ENCODE results near the gene FAM161A.
"Not testable (repeated sequence)": the region's sequence is repeated elsewhere in the genome, so short reads cannot be mapped to it uniquely, and the experiment has no call there.

FAM161A gene

GRCh38 chr2:61851270-61851669, 2.6 kb downstream of the FAM161A start:
- H3K9me3 ChIP-seq (ENCODE audit: severe bottlenecking); H3K27ac ChIP-seq; H3K27me3 ChIP-seq (ENCODE audit: insufficient read depth, low read depth, severe bottlenecking); DNase-seq; H3K4me3 ChIP-seq (ENCODE audit: low read depth, low read length): not testable (repeated sequence)
- peaks cover 14% of the 10 kb centered on the region for H3K36me3 ChIP-seq
- TF ChIP-seq CTCF (IDR thresholded peaks at IDR 0.05; ENCODE audit: low read depth, low read length): 0 out of 2 replicates have a peak, but pooled peaks have one; percentile 5

- no peak for DNase-seq
- no peak for TF ChIP-seq CTCF (IDR thresholded peaks at IDR 0.05; ENCODE audit: low read depth, low read length)
- Histone ChIP-seq H3K27ac (no peak overlapping the region), H3K36me3 (peaks cover 61% of the 10 kb centered on the region), H3K4me3 (ENCODE audit: low read depth, low read length) (no peak overlapping the region), H3K27me3 (ENCODE audit: insufficient read depth, low read depth, severe bottlenecking) (no peaks in the 10 kb centered on the region), H3K9me3 (ENCODE audit: severe bottlenecking) (no peaks in the 10 kb centered on the region)
Measured at GRCh38 chr2:61845320-61845719, 8.5 kb downstream of the FAM161A start.

GRCh38 chr2:61841286-61841685, 12.6 kb downstream of the FAM161A start:
- Histone ChIP-seq H3K36me3 (peaks cover 86% of the 10 kb centered on the region), H3K27ac (no peak overlapping the region), H3K4me3 (ENCODE audit: low read depth, low read length) (no peak overlapping the region), H3K27me3 (ENCODE audit: insufficient read depth, low read depth, severe bottlenecking) (no peaks in the 10 kb centered on the region), H3K9me3 (ENCODE audit: severe bottlenecking) (no peaks in the 10 kb centered on the region)
- no peak for DNase-seq
- TF ChIP-seq CTCF (IDR thresholded peaks at IDR 0.05; ENCODE audit: low read depth, low read length): no peak

GRCh38 chr2:61834893-61835292, 19.0 kb downstream of the FAM161A start:
- no peaks in the 10 kb centered on the region for H3K27me3 ChIP-seq (ENCODE audit: insufficient read depth, low read depth, severe bottlenecking)
- no peak overlapping the region for H3K4me3 ChIP-seq (ENCODE audit: low read depth, low read length)
- H3K27ac ChIP-seq: no peak overlapping the region
- no peaks in the 10 kb centered on the region for H3K9me3 ChIP-seq (ENCODE audit: severe bottlenecking)
- peaks cover 86% of the 10 kb centered on the region for H3K36me3 ChIP-seq
- no peak for TF ChIP-seq CTCF (IDR thresholded peaks at IDR 0.05; ENCODE audit: low read depth, low read length)
- DNase-seq: no peak

- peaks cover 83% of the 10 kb centered on the region for H3K36me3 ChIP-seq
- no peak for TF ChIP-seq CTCF (IDR thresholded peaks at IDR 0.05; ENCODE audit: low read depth, low read length)
- no peak for DNase-seq
Measured at GRCh38 chr2:61833971-61834370, 19.9 kb downstream of the FAM161A start.

GRCh38 chr2:61832183-61832841, 21.5 kb downstream of the FAM161A start:
- DNase-seq: no peak
- H3K27me3 ChIP-seq (ENCODE audit: insufficient read depth, low read depth, severe bottlenecking): no peaks in the 10 kb centered on the region
- H3K27ac ChIP-seq: no peak overlapping the region
- H3K9me3 ChIP-seq (ENCODE audit: severe bottlenecking): no peaks in the 10 kb centered on the region
- peaks cover 82% of the 10 kb centered on the region for H3K36me3 ChIP-seq
- H3K4me3 ChIP-seq (ENCODE audit: low read depth, low read length): no peak overlapping the region
- TF ChIP-seq CTCF (IDR thresholded peaks at IDR 0.05; ENCODE audit: low read depth, low read length): no peak

More at GRCh38 chr2:61833971-61834370, 19.9 kb downstream of the FAM161A start:
- no peaks in the 10 kb centered on the region for H3K9me3 ChIP-seq (ENCODE audit: severe bottlenecking)
- no peak overlapping the region for H3K4me3 ChIP-seq (ENCODE audit: low read depth, low read length)
- H3K27ac ChIP-seq: no peak overlapping the region
- no peaks in the 10 kb centered on the region for H3K27me3 ChIP-seq (ENCODE audit: insufficient read depth, low read depth, severe bottlenecking)

Data from WERI-Rb-1 (cell line).